ENCODE results near the gene CRABP2.

DNA sequence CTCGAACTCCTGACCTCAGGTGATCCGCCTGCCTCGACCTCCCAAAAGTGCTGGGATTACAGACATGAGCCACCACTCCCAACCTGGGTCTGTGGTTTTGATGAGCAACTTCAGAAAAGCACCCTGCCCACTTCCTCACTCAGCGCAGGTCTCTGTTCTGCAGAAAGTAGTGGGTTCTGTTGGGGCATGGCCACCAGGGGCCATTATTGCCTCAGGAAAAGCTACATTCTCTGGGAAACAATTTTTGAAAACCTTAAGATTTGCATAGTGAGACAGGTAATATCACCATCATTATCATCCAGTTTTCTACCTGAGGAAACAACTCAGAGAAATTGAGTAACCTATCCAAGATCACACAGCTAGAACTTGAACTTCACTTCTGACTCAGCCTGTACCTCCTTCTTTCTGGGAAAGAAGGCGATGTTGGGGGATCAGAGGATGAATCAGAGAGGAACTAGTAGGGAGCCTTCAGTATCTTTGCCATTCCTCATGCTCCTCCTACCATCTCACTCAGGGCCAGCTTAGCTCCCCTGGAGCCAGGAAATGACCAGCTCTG is 21.1 kb downstream of the CRABP2 start:
- TF ChIP-seq, protein P1, sequence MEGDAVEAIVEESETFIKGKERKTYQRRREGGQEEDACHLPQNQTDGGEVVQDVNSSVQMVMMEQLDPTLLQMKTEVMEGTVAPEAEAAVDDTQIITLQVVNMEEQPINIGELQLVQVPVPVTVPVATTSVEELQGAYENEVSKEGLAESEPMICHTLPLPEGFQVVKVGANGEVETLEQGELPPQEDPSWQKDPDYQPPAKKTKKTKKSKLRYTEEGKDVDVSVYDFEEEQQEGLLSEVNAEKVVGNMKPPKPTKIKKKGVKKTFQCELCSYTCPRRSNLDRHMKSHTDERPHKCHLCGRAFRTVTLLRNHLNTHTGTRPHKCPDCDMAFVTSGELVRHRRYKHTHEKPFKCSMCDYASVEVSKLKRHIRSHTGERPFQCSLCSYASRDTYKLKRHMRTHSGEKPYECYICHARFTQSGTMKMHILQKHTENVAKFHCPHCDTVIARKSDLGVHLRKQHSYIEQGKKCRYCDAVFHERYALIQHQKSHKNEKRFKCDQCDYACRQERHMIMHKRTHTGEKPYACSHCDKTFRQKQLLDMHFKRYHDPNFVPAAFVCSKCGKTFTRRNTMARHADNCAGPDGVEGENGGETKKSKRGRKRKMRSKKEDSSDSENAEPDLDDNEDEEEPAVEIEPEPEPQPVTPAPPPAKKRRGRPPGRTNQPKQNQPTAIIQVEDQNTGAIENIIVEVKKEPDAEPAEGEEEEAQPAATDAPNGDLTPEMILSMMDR (conservative IDR thresholded peaks at IDR 0.05): no peak
- TF ChIP-seq ZFX (IDR thresholded peaks at IDR 0.05): no peak
